SK-N-SH (cell line): Measurements from ENCODE around the gene FAIM2.

Experiments used
- CTCF ChIP-seq: fragments of 200-600 bp; sonication (generic); IDR thresholded peaks from 2 replicates; pipeline ENCODE4 v1.6.1; 2017; ENCODE audit warnings: antibody characterized with exemption, mild to moderate bottlenecking, moderate library complexity
- EP300 ChIP-seq, 2 experiments: IDR thresholded peaks; 2 replicates each; pipeline versions ENCODE4 v1.4.0 to v1.6.1; 2012; ENCODE audit warnings: borderline replicate concordance in 1 of 2, low read depth in 1 of 2, low read length in 1 of 2
- MAX ChIP-seq: IDR thresholded peaks from 2 replicates; pipeline ENCODE4 v1.4.0; 2012; ENCODE audit warnings: low read depth
- PBX3 ChIP-seq: IDR thresholded peaks from 2 replicates; pipeline ENCODE4; 2012
- POLR2AphosphoS5 ChIP-seq: IDR thresholded peaks from 2 replicates; pipeline ENCODE4 v1.6.1; 2012; ENCODE audit warnings: low read depth, low read length
- SMC3 ChIP-seq: IDR thresholded peaks from 2 replicates; pipeline ENCODE4 v1.6.1; 2012; ENCODE audit warnings: low read depth, low read length, improper control_type of control experiment
- TAF1 ChIP-seq: IDR thresholded peaks from 2 replicates; pipeline ENCODE4 v1.6.1; 2012; ENCODE audit warnings: low read depth, mild to moderate bottlenecking, low read length, moderate library complexity, borderline replicate concordance
- TCF12 ChIP-seq: IDR thresholded peaks from 2 replicates; pipeline ENCODE4 v1.4.0; 2012
- TEAD4 ChIP-seq: IDR thresholded peaks from 2 replicates; pipeline ENCODE4 v1.4.0; 2012; ENCODE audit warnings: mild to moderate bottlenecking, borderline replicate concordance; ENCODE audit not compliant: insufficient read depth
- USF1 ChIP-seq: IDR thresholded peaks from 2 replicates; pipeline ENCODE4 v1.4.0; 2012; ENCODE audit warnings: low read depth, borderline replicate concordance
- USF2 ChIP-seq: fragments of 150-350 bp; IDR thresholded peaks from 2 replicates; pipeline ENCODE4 v1.6.1; 2017; ENCODE audit warnings: antibody characterized with exemption, low read length, low read depth, borderline replicate concordance
- YY1 ChIP-seq: IDR thresholded peaks from 2 replicates; pipeline ENCODE4 v1.4.0; 2012; ENCODE audit warnings: low read depth, mild to moderate bottlenecking

- TF ChIP-seq TEAD4 = no peak
- TF ChIP-seq POLR2AphosphoS5 = no peak
- TF ChIP-seq EP300 (IDR thresholded peaks at IDR 0.05; ENCODE audit: borderline replicate concordance in 1 of 2, low read depth in 1 of 2, low read length in 1 of 2) = no peak
- no peak for TF ChIP-seq USF1
- no peak for TF ChIP-seq CTCF
- no peak for TF ChIP-seq MAX
- TF ChIP-seq USF2 = no peak
- TF ChIP-seq SMC3 = no peak
- no peak for TF ChIP-seq YY1
- TF ChIP-seq PBX3 = no peak
- TF ChIP-seq TCF12 = no peak
- no peak for TF ChIP-seq TAF1
These were observed 8.9 kb upstream of the FAIM2 start for GRCh38 chr12:49912345-49913255.
